Measurements from ENCODE around the gene ZMIZ2.

ZMIZ2 gene

GRCh38 chr7:44764081-44764480 lies 15.4 kb downstream of the ZMIZ2 start:
- no peak for DNase-seq (ENCODE audit: low read depth)
- H3K4me3 ChIP-seq (ENCODE audit: control insufficient read depth, low read depth, low read length), result no peak overlapping the region
- TF ChIP-seq CTCF (IDR thresholded peaks at IDR 0.05; ENCODE audit: control insufficient read depth, insufficient read depth, low read depth, low read length, missing control alignments), result no peak

DNA sequence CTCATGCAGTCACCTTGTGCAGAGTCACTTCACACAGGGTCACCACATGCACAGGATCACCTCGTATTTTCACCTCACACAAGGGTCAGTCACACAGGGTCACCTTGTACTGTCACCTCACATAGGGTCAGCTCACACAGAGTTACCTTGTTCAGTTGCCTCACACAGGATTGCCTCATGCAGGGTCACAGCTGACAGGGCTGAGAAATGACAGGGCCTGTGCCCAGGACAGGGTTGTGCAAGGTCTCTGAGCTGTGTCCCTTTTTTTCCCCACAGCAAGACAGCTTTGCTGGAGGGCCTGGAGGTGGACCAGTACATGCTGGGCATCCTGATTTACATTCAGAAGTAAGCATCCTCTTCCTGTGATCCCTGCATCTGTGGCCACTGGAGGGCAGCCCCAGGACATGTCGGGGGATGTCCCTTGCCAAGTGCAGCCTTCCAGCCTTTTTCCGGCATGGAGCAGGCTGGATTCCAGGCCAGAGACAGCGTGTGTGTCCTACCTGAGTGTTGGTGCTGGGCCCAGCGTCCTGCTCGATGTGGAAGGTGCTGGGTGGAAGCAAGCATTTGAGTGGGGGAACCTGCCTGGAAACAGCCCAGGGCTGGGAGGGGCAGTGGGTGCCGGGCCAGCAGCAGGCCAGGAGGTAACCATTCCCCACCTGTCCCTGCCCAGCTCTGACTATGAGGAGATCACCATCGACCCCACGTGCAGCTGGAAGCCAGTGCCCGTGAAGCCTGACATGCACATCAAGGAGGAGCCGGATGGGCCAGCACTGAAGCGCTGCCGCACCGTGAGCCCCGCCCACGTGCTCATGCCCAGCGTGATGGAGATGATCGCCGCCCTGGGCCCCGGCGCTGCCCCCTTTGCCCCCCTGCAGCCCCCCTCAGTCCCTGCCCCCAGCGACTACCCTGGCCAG lies 16.3 kb downstream of the ZMIZ2 start:
- no peak for TF ChIP-seq CTCF (IDR thresholded peaks at IDR 0.05; ENCODE audit: control insufficient read depth, insufficient read depth, low read depth, low read length, missing control alignments)
- no peak for DNase-seq (ENCODE audit: low read depth)
- no peak overlapping the region for H3K4me3 ChIP-seq (ENCODE audit: control insufficient read depth, low read depth, low read length)

- H3K4me3 ChIP-seq (ENCODE audit: control insufficient read depth, low read depth, low read length), result no peak overlapping the region
- DNase-seq (ENCODE audit: low read depth), result no peak
- no peak for TF ChIP-seq CTCF (IDR thresholded peaks at IDR 0.05; ENCODE audit: control insufficient read depth, insufficient read depth, low read depth, low read length, missing control alignments)
Observed at GRCh38 chr7:44765579-44766415, 17.1 kb downstream of the ZMIZ2 start.

DNA sequence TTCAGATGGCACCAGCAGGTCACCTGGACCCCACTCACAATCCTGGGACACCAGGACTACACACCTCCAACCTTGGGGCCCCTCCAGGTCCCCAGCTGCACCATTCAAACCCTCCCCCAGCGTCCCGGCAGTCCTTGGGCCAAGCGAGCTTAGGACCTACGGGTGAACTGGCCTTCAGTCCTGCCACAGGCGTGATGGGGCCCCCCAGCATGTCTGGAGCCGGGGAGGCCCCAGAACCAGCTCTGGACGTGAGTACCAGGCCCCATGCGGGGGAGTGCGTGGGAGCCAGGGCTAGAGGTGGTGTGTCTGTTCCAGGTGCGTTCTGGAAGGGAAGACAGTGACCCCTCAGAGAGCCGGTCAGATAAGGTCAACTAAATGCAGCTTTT lies 17.8 kb downstream of the ZMIZ2 start:
- DNase-seq (ENCODE audit: low read depth), result no peak
- no peak for TF ChIP-seq CTCF (IDR thresholded peaks at IDR 0.05; ENCODE audit: control insufficient read depth, insufficient read depth, low read depth, low read length, missing control alignments)
- no peak overlapping the region for H3K4me3 ChIP-seq (ENCODE audit: control insufficient read depth, low read depth, low read length)

DNA sequence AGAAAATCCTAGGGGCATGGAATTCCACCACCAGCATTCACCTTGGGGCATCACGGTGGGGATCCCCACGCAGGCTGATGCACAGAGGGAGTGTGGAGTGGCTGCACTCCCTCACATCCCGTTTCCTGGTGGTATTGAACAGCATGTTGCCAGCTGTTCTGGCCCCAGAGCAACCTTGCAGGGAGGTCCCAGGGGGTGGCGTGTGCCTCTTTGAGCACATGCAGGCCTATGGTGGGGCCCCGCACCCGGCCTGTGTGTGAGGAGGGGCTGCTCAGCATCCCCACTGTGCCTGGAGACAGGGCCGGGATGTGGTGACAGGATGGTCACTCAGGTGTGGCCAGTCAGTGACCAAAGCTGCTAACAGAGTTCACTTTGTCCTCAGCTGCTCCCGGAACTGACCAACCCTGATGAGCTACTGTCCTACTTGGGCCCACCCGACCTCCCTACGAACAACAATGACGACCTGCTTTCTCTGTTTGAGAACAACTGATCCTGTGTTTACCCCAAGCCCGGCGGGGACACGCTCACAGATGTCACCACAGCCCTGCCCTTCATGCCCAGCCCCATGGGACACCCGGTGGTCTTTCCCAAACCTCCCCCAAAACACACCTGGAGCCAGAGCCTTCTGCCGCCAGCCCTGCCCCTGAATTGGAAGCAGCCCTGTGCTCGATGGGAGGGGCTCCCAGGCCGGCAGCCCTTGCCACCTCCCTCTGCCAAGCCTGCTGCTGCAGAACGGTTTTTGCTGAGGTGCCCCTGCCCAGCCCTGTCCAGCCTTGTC lies 18.7 kb downstream of the ZMIZ2 start:
- DNase-seq (ENCODE audit: low read depth), result no peak
- no peak overlapping the region for H3K4me3 ChIP-seq (ENCODE audit: control insufficient read depth, low read depth, low read length)
- TF ChIP-seq CTCF (IDR thresholded peaks at IDR 0.05; ENCODE audit: control insufficient read depth, insufficient read depth, low read depth, low read length, missing control alignments), result no peak
